Esophagus squamous epithelium (tissue), 4 donors: ENCODE data around the gene AP3B1.

Source experiments
- CTCF ChIP-seq, 6 experiments: fragments of 450-650 bp in 4 of 6; fragments of 200-600 bp in 2 of 6; sonication (generic) in 2 of 6; IDR thresholded peaks; one replicate each; pipeline ENCODE4 v1.5.1; 2016 to 2019; ENCODE audit warnings: antibody characterized with exemption in 6 of 6, mild to moderate bottlenecking in 4 of 6, moderate library complexity in 4 of 6
- POLR2A ChIP-seq, 4 donors: fragments of 450-650 bp; IDR thresholded peaks; one replicate each; pipeline ENCODE4 v1.6.1; 2017; ENCODE audit warnings: antibody characterized with exemption in 4 of 4, mild to moderate bottlenecking in 4 of 4, moderate library complexity in 3 of 4

- TF ChIP-seq CTCF (IDR thresholded peaks at IDR 0.05) (no peak), POLR2A (IDR thresholded peaks at IDR 0.05) (no peak)
Observed at GRCh38 chr5:78334811-78335210, 40.3 kb upstream of the AP3B1 start.
